CD4-positive, alpha-beta T cell treated with Interleukin-15 for 4 hours (primary cell): ENCODE results near the gene PNPLA1.

Source experiments
- DNase-seq: peaks from one replicate; pipeline ENCODE4 v3.0.0-alpha.2; 2020; ENCODE audit warnings: low spot score

The PNPLA1 gene

DNA sequence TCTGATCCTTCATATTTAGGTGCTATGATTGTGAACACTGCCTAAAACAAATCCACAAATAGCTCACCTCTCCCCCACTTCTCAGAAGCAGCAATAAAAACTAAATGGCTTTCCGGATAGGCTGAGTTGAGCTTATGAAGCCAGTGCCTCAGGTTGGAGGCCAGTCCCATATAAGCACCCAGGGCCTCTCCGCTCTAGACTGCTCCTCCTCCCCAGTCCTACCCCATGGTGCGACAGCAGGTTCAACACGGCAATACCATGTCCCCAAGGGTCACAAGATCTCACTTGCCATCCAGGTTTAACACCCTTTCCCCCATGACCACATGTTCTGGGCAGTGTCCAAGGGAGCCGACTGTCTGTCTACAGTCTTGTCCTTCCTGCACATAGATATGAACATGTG is 46.1 kb downstream of the PNPLA1 start:
- no peak for DNase-seq

DNA sequence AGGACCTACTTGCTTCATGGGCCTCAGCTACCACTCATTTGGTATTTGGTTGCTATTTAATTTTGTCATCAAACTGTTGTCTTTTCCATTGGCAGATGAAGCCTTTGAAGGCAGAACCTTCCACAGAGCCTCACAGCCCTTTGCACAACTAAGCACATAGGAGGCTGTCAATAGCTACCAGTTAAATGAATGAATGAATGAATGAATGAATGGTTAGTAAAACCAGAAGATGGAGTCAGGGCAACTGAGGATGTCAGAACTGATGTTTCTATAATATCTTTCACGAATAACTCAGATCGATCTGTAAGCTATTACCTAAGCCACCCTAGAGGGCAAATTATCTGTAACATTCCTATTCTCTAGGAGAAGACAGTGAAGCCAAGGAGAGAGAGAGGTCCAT is 47.8 kb downstream of the PNPLA1 start:
- no peak for DNase-seq

DNA sequence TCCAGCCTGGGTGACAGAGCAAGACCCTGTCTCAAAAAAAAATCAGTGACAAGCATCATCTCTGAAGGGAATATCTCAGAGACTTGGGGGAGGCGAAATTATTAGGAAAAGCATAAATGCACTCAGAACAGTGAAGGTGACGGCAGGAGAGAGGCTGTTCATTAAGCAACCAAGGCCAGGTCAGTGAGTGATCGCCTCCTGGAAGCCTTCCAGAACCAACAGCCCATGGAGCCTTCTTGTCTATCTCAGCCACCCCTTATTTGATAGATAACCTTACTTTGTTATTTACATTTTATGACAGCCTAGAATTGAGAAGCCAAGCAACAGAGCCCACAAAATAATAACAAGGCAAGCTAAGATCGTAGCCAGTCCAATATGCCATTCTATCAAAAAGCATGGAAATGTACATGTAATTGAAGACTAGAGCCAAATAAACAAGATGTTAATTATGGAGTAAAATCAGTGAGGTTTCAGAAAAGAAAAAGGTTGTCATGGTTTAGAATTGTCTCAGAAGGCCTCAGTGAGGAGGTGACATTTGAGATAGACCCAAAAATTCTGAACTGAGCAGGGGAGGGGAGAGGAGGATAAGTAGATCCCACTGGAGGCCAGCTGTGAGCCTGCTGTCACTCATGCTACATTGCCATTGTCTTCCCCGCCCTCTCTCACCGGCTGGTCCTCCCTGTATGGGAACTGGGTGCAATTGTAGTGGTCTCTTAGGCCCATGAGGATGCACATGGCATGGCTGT is 49.0 kb downstream of the PNPLA1 start:
- no peak for DNase-seq

DNA sequence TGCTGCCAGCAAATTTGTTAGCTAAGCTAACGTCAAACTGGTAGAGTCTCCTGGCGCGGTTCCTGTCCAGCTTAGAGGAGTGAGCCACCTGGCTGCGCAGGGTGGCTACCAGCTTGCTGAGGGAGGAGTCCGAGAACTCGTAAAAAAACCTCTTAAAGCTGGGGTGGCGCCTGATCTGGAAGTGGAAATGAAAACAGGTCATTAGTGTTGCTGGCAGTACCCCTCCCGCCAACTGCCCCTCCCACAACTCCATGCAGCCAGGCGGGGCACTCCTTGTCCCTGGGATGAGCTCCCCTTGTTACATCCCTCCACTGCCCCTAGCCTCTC is 49.5 kb downstream of the PNPLA1 start:
- no peak for DNase-seq

DNA sequence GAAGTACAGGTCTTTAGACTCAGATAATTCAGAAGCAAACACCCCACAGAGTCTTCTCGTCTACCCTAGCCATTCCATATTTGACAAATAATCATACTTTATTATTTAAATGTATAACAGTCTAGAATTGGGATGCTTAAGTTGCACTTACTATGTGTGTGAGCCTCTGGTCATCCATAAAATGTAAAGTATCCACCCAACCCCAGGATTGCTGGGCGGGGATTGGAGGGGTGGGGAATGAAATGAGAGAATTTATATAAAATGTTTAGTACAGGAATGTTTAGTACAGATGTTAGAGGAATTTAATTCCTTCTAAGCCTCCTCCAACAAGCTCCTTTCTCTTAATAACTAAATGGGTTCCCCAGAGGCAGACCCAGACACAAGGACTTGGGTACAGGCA is 50.0 kb downstream of the PNPLA1 start:
- DNase-seq, result no peak

DNA sequence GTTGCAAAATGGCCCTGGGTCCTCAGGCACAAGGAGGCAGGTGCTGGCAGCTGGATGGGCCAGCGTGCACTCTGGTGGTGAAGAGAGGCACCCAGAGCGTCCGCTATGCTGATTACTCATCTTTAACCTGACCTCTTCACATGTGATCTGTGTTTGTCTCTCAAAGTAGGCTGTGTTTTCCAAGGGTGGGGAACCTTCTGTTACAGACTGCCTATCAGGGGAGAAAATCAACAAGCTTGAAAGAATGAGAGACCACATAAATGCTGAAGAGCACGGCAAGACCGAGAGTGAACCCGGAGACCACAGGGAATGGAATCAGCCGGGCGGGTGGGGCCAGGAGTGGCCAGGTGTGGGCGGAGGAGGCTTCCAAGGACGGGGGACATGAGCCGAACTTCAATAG is 50.6 kb downstream of the PNPLA1 start:
- DNase-seq, result no peak

DNA sequence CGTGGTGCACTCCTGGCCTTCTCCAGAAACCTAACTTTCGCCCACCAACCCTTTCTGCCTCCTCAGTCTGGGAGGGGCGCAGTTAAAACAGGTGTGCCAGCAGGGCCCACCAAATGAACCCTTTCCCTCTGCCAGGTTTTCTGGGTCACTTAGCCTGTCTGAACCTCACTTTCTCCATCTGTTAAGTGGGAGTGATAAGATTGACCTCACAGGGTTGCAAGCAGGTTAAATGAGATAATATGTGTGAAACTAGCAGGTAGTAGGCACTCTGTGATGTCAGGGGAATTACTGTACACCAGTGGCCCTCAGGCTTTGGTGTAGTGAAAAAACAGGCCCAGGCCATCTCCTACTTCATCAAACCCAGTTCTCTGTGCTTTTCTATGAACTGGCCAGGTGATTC is 52.7 kb downstream of the PNPLA1 start:
- DNase-seq, result no peak

DNA sequence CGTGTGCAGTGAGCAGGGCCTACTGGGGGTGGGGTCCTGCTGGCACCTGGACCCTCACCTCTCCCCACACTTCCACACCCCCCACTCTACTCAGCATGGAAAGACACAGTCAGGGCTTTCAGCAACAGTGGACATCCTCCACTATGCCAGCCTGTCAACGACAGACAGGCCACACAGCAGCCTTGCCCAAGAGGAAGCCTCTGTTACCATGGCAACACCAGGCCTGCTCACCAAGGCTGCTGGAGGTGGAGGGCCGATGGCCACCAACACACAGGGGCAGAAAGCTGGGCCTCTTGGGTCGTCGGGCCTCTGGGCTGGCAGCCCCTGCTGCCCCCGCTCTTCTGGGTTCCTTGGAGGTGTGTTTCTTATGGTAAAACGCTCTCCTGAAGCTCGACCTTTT is 53.2 kb downstream of the PNPLA1 start:
- DNase-seq, result no peak

DNA sequence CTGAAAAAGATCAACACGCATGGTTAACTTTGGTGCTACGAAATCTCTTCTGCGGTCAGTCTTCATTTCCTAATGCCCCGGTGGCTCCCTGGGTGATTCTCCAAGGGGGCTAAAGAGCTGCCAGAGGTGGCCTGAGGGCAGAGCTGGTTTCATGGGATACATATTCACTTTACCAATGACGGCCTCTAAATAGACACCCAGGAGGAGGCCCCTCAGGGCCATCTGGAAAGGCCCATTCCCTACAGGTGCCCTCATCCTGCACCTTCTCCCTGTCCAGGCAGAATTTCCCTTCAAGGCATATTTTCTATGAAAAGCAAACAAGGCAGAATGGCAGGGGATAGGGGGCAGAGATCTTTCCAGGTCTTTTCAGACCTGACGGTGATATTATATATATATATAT is 54.3 kb downstream of the PNPLA1 start:
- no peak for DNase-seq

DNA sequence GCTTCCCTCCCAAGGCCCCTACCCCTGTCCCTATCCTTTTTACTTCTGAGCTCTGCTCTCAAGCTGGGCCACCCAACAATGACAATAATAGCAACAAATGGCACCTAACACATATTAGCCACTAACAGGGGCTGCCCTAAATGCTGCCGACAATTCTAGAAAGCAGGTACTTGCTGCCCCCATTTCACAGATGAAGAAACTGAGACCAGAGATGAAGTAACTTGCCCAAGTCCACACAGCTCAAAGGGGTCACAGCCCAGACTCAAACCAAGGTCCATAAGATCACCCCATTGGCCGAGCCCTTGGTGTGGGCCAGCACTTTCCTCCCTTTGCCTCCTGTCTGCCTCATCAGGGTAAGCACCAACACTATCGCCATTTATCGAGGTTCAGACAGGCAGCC is 54.9 kb downstream of the PNPLA1 start:
- no peak for DNase-seq

DNA sequence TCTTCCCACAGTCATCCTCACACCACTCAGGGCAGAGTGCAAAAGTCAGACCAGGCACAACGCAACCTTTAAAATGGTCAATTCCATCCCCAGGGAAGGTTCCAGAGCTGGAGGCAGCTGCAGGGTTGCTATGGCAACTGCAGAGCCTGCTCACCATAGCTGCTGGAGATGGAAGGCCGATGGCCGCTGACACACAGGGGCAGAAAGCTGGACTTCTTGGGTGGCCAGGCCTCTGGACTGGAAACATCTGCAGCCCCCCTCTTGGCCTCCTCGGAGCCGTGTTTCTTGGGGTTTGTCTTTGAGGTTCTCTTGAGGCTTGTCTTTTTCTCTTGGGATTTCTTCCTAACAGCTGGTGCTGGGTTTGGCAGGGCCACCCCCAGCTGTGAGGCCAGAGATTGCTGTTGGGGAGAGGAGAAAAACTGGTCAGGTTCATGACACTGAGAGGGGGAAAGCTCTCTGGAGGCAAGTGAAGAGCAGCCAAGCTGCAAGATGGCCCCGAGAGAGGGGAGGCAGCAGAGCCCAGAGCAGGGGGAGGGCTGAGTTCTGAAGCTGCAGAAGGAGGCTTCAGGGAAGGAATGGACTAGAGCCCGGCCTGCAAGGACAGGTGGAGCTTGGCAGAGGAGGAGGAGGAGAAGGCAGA is 56.6 kb downstream of the PNPLA1 start:
- no peak for DNase-seq

DNA sequence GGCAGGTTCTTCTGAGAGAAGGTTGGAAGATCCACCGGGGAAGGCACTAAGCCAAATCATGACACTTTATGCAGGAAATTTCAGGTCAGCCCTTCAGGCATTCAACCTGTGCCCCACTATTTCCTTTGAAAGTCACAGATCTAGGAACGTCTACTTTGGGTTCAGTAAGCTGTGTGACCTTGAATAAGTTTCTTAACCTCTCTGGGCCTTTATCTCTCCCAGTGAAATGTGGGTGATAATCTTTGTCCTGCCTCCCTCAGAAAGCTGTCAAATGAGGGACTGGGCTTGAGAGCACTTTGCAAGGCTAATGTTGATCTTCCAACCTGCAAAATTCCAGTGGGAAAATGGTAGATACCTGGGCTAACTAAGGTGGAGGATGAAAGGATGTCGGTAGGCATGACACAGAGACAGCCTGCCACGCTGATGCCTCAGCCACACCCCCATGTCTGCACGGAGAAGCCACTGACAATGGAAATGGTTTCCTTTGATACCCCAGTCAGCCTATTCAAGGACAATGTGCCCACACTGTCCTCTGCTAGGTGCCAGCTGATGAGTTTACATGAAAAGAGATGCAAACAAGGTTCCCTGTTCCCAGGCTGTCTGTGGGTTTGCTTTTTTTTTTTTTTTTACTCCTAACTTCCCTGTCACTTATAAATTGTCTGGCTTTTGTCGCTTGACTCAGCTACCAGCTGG is 57.5 kb downstream of the PNPLA1 start:
- no peak for DNase-seq

DNA sequence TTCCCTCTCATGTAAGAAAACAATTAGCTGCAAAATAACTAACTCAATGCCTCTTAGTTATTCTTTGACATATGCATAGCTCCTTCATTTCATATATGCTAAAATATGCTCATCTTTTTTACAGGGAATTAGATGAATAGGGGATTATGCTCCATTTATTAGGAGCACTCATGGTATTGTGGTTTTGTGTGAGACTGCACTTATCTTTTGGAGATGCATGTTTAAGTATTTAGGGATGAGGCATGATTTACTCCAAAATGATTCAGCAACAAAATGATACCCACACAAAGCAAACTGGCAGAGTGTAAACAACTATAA is 58.0 kb downstream of the PNPLA1 start:
- DNase-seq, result no peak

DNA sequence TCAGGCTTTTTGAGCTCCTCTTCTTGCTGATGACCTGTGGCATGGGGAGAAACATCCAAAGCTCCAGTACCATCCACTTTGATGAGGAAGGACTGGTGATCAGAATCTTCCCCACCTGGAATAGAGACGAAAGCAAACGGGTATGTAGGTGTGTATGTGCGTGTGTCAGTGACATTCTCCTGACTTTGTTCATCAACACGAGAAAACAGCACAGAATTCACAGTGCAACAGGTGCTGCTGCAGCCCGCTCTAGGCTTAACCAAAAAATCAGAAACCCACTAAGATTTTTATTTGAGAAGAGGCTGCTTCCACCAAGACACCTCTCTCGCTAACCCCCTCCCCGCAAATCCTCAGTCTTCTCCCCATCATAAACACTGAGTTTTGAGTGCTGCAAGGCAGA is 58.7 kb downstream of the PNPLA1 start:
- DNase-seq, result no peak

DNA sequence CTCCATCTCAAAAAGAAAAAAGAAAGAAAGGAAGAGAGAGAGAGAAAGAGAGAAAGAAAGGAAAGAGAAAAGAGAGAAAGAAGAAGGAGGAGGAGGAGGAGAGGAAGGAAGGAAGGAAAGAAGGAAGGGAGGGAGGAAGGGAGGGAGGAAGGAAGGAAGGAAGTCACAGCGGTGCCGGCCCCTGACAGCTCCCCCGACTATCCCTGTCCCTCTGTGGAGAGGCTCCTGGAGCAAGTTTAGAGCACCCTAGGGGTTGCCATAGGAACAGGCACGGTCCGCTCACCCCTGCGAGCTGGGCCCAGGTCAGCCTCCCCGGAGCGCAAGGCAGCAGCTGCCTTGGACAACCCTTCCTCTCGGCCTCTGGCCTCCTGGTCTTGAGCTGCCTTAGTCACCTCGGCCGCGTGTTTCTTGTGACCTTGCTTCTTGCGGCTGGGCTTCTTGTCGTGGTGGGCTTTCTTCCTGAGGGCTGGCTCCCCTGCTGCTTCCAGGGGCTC is 60.0 kb downstream of the PNPLA1 start:
- no peak for DNase-seq

DNA sequence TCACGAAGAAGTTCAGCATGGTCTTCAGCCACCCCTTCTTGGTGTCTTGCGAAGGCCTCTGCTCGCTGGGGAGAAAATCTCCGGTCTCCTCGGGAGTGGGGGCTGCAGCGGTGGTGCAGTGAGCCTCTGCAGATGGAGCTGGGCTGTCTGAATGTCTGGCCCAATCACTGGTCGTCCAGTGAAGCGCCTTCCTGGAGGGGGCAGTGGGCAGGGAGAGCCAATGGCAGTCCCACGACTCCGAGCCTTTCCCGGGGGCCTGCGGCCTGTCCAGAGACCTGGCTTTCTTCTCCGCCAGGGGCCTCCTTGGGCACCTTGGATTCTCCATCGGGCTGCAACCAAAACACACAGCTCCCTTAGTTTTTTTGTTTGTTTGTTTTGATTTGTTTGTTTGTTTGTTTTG is 60.5 kb downstream of the PNPLA1 start:
- no peak for DNase-seq

DNA sequence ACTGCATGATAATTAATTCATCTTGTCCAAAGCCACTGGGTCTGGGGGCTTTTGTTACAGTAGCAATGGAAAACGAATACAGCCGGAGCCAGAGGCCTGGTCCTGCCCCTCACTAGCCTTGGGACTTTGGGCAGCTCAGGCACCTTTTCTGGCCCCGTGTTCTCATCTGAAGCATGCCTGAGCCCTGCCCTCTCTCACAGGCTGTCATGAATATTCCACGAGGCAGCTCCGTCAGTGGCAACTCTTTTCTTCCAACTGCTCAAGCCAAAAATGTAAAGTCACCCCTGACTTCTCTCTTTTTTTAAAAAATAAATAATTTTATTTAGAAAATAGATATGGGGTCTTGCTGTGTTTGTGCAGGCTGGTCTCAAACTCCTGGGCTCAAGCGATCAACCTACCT is 61.5 kb downstream of the PNPLA1 start:
- DNase-seq, result no peak

DNA sequence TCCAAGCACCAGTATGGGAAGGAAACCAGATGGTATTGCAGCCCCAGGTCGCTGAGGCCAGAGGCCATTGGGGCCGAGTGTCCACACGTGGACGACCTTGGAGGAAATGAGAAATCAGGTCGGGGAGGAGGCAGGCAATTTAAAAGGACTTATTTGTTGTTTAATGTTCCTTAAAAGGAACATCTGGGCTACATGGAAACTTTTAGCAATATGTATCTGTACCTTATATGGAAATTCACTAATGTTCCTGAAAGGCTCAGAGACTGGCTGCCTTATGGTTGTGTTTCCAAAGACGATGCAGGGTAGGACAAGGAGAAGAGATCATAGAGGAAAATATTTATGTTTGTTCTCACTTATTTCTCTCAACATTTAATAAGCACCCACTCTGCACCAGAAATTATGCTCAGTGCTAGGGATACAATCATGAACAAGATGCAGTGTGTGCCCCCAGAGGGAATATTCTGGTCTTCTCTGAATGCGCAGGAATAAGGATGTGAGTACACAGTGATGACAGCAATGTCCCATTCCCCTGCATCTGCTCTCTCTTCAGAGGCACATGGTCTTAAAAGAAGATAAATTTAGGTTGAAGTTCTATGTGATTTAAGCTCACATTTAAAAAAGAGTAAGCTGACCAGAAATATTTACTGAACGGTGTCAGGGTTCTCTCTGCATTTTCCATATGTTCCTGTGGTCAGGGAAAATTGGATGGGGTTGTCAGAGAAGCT is 63.5 kb downstream of the PNPLA1 start:
- no peak for DNase-seq

DNA sequence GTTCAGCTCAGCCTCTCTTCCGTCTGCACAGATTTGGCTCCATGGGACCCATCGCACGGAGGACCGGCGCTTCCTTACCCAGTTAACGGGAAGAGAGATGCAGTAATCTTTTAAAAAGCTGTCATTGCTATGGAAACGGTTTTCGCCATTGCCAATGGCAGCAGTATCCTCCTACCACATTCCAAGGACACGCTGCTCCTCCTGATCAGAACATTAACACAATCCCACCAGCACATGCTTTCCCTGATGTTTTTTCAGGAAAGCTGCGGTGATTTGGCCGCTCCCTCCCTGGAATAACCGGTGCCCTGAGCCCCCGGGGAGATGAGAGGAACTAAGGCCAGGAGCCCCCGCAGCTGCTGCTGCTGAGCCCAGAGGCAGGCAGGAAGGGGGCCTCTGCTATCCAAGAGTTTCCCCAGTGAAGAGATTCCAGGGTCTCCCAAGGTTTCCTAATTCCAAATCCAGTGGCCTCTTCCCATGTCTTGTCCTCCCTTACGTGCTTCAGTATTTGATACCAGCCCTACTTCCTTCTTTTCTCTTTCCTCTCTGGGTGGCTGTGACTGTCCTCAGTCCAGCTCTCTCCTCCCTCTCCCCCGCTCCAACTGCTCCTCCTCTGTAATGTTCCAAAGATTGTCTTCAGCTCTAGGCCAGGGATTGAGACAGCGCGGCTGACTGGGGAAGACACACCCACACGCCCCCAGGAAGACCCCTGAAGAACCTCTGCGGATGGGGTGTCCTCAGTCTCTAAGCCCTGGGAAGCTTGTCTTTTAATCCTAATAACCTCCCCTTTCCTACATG is 64.3 kb downstream of the PNPLA1 start:
- DNase-seq, result no peak

DNA sequence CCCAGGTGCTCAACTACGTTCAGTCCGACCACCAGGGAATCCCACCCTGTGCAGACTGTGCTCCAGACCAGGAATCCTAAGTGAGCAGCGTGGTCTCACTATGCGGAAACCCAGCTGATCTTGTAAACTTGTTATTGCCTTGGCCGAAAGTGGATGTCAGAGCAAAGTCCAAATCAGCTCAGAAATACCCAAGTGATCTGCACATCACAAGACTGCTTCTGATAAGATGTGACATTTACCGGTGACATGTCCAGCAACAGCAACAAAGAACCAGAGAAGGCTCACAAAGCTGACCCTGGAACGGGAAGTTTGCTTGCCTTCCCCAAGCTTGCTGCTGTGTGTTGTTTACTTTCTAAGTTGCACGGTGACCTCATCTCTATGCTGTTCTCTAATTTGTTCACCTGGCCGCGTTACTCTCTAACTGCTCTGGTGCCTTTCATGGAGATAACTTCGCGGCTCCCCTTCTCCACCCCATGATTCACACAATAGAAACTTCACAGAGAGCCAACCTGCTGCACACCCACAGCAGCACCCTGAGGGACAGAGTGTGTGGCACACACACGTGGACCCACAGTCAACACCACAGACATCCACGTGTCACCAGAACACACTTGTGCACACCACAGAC is 65.1 kb downstream of the PNPLA1 start:
- DNase-seq, result no peak

DNA sequence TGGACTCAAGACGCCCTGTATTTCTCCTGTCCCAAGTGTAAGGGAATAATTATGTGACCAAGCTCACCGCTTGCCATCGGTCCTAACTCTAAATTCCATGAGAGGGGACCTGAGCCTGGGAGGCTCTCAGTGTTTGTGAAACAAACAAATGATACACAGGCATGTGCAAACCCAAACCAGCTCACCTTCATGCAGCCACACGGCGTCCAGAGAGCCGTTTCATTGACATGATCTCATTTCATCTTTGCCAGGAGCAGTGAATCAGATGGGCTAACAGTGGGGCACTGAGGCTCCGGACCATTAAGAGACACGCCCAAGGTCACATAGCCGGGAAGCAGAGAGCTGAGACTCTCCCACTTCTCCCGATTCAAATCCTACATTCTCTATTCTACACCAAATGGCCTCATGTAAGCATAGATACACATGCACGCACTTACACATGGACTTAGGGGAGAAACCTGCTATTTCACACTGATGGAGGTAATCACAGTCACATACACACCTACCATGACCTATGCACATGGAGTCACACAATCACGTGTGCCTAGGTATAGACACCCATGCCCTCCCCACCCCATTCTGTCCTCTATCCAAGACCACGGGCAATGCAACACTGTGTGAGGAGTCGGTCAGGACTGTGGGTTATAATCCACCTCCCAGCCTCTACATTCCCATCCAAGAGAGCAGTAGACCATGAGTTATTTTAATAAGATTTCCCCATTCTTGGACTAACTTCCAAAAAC is 65.8 kb downstream of the PNPLA1 start:
- no peak for DNase-seq
